22Rv1 (cell line): ENCODE data around the gene OR6V1.

ENCODE experiments used
- ZFX ChIP-seq: fragments of 450-650 bp; IDR thresholded peaks from 2 replicates; pipeline ENCODE4 v1.6.1; 2017; ENCODE audit warnings: antibody characterized with exemption, borderline replicate concordance
- TF ChIP-seq, protein P1 (sequence below): fragments of 450-650 bp; IDR thresholded peaks from 2 replicates; pipeline ENCODE4 v1.5.1; 2017; ENCODE audit warnings: mild to moderate bottlenecking

DNA sequence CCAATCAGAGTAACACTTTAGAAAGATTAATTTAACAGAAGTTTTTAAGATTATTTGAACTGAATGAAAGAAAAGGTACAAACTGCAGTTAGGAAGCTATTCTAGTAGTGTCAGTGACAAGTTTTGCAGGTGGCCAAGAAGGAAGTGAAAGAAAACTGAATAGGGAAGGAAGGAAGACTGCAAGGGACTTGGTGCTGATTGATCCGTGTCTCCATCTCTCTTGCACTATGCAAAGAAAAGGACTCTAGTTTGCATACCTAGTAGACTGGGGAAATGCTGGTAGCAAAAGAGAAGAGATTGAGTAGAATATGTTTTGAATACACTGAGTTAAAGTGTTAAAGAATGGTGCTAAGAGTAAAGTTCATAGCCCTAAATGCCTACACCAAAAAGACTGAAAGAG lies 33.0 kb downstream of the OR6V1 start:
- TF ChIP-seq, protein P1, sequence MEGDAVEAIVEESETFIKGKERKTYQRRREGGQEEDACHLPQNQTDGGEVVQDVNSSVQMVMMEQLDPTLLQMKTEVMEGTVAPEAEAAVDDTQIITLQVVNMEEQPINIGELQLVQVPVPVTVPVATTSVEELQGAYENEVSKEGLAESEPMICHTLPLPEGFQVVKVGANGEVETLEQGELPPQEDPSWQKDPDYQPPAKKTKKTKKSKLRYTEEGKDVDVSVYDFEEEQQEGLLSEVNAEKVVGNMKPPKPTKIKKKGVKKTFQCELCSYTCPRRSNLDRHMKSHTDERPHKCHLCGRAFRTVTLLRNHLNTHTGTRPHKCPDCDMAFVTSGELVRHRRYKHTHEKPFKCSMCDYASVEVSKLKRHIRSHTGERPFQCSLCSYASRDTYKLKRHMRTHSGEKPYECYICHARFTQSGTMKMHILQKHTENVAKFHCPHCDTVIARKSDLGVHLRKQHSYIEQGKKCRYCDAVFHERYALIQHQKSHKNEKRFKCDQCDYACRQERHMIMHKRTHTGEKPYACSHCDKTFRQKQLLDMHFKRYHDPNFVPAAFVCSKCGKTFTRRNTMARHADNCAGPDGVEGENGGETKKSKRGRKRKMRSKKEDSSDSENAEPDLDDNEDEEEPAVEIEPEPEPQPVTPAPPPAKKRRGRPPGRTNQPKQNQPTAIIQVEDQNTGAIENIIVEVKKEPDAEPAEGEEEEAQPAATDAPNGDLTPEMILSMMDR, result no peak
- TF ChIP-seq ZFX, result no peak
